GM19240 (cell line): Measurements from ENCODE around the gene ZNF710.
A peak's percentile ranks its signal among the peaks of the same experiment; 100 is the strongest.
"Not testable (repeated sequence)": the region's sequence is repeated elsewhere in the genome, so short reads cannot be mapped to it uniquely, and the experiment has no call there.

Source experiments
- DNase-seq: peaks from one replicate; pipeline ENCODE4 v3.0.0; 2011; ENCODE audit warnings: low spot score; ENCODE audit not compliant: insufficient read length

ZNF710 gene

GRCh38 chr15:90001062-90001682, at the start of gene ZNF710:
Gene ZNF710, plus strand, starts transcription at chr15:90001324. Its CDS starts 65,814 bp downstream, at chr15:90067138.
- peak; percentile 65 for DNase-seq

GRCh38 chr15:89954541-89954940, 46.6 kb upstream of the ZNF710 start:
- DNase-seq, result no peak

GRCh38 chr15:89955449-89955998, 45.6 kb upstream of the ZNF710 start:
- DNase-seq, result not testable (repeated sequence)

GRCh38 chr15:89958107-89958805, 42.9 kb upstream of the ZNF710 start:
- no peak for DNase-seq

- DNase-seq, result no peak
These were observed 37.6 kb upstream of the ZNF710 start for GRCh38 chr15:89963301-89964231.

GRCh38 chr15:89964232-89964954, 36.7 kb upstream of the ZNF710 start:
- no peak for DNase-seq

- DNase-seq, result no peak
These were observed 33.2 kb upstream of the ZNF710 start for GRCh38 chr15:89967881-89968280.

GRCh38 chr15:89971592-89971997, 29.5 kb upstream of the ZNF710 start:
- peak; percentile 63 for DNase-seq

GRCh38 chr15:89972085-89972484, 29.0 kb upstream of the ZNF710 start:
- DNase-seq, result no peak

- DNase-seq, result no peak
These were observed 25.5 kb upstream of the ZNF710 start for GRCh38 chr15:89975482-89976245.

GRCh38 chr15:89976246-89976600, 24.9 kb upstream of the ZNF710 start:
- no peak for DNase-seq

GRCh38 chr15:89977836-89978235, 23.3 kb upstream of the ZNF710 start:
- not testable (repeated sequence) for DNase-seq

- DNase-seq, result no peak
These were observed 22.2 kb upstream of the ZNF710 start for GRCh38 chr15:89978914-89979313.

GRCh38 chr15:89980896-89981295, 20.2 kb upstream of the ZNF710 start:
- no peak for DNase-seq

GRCh38 chr15:89982315-89983055, 18.6 kb upstream of the ZNF710 start:
- no peak for DNase-seq

- DNase-seq, result no peak
These were observed 17.1 kb upstream of the ZNF710 start for GRCh38 chr15:89984001-89984400.

GRCh38 chr15:89984421-89985010, 16.6 kb upstream of the ZNF710 start:
- DNase-seq, result no peak

- DNase-seq, result no peak
These were observed 16.0 kb upstream of the ZNF710 start for GRCh38 chr15:89985111-89985510.

GRCh38 chr15:89991312-89991711, 9.8 kb upstream of the ZNF710 start:
- no peak for DNase-seq
